Measurements from ENCODE around the gene SNAPIN.

- TF ChIP-seq CTCF (IDR thresholded peaks at IDR 0.05): no peak
- TF ChIP-seq POLR2A (IDR thresholded peaks at IDR 0.05): no peak
Observed at GRCh38 chr1:153663211-153663610, 4.7 kb downstream of the SNAPIN start.
